Hindlimb muscle (tissue), 1 donor: ENCODE results near the gene SOX5. TPM values are rescaled to one million over a fixed set of nuclear protein-coding genes. Genes with fewer than 3 reads are reported as not detected.
"Not testable (repeated sequence)": the region's sequence is repeated elsewhere in the genome, so short reads cannot be mapped to it uniquely, and the experiment has no call there.

Experiments
- DNase-seq: peaks from one replicate; pipeline ENCODE4 v3.0.0-alpha.2; 2013
- polyA plus RNA-seq: library from polyadenylated mRNA; unstranded; fragments of 120-200 nt; gene quantifications from one replicate; pipeline ENCODE4 v1.2.1, GENCODE V29; 2013; ENCODE audit not compliant: insufficient read length

Gene SOX5
- polyA plus RNA-seq, 1 donor, result 1.6 TPM

DNA sequence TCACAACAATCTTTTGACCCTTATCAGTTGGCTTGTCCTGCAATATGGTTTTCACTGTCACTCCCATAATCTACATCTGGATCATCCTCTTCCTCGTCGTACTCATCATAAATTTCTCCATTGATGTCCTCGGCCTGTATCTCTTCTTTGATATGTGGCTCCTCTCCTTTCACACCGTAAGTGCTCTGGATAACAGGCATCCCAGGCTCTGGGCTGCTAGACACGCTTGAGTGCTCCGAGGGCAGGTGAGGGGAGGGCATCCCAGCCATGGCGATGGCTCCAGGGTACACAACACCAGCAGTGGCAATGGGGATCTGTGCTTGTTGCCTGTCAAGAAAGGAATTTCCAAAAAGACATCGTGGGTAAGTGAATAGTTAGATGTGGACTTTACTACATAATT lies 415.3 kb downstream of the SOX5 start:
- DNase-seq, result no peak

DNA sequence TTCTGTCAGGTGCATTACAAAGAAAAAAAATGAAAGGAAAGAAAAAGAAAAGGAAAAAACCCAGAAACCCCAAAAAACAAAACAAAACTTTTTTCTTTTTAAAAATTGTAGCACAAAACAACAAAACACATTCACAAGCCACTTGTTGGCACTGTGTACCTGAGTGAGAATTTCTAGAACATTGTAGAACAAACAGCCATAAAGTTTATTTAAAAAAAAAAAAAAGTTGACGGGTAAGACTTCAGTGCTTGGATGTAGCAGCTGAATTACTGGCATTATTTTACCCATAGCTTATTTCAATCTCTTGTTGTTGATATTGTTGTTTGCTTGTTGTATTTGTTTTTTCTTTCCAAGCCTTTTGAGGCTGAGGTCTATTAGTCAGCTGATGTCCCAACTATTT lies 415.8 kb downstream of the SOX5 start:
- no peak for DNase-seq

- DNase-seq, result no peak
Measured at GRCh38 chr12:23533265-23533664, 416.2 kb downstream of the SOX5 start.

DNA sequence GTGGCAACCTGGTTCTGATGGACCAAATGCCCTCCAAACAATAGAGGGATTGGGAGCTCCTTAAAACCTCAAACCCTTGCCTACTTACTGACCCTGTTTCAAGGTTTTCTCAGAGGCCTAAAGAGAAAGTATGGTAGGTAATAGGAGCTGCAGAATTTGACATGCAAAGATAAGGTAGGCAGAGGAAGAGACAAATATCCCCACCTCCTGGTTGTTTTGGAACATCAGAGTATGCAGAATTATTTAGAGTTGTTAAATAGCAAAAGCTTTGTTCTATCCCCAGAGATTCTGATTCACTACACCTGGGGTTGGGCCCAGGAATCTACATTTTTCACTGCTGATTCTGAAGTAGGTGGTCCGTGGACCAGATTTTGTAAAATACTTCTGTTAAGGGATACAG lies 421.2 kb downstream of the SOX5 start:
- no peak for DNase-seq

DNA sequence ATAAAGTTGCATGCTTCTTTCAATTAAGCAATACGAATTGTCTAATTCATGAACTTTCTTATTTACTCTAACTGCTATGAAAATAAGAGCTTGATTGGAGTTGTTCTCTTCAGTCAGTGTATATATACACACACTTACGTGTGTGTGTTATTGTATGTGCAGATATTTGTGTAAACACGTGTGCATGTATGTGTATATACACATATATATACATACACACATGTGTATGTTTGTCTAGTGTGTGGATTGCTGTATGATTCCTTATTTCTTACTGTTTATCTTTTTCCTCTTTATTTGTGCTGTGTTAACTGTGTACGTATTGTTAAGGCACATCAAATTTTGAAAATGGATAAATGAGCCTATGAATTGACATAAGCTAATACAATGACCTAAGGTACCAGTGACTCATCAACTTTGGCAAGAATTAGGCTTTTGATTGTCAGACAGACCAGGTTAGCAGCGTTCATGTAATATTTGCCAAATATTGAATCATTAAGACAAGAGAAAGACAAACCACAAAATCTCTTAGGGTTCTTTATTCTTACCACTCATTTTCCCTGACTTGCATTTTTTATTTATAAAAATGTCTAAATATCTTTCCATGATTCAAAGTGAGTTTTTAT lies 423.9 kb downstream of the SOX5 start:
- DNase-seq, result no peak

GRCh38 chr12:23523339-23523738 lies 426.1 kb downstream of the SOX5 start:
- no peak for DNase-seq

DNA sequence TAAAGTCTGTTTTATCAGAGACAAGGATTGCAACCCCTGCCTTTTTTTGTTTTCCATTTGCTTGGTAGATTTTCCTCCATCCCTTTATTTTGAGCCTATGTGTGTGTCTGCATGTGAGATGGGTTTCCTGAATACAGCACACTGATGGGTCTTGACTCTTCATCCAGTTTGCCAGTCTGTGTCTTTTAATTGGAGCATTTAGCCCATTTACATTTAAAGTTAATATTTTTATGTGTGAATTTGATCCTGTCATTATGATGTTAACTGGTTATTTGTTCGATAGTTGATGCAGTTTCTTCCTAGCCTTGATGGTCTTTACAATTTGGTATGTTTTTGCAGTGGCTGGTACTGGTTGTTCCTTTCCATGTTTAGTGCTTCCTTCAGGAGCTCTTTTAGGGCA lies 430.0 kb downstream of the SOX5 start:
- DNase-seq, result not testable (repeated sequence)

DNA sequence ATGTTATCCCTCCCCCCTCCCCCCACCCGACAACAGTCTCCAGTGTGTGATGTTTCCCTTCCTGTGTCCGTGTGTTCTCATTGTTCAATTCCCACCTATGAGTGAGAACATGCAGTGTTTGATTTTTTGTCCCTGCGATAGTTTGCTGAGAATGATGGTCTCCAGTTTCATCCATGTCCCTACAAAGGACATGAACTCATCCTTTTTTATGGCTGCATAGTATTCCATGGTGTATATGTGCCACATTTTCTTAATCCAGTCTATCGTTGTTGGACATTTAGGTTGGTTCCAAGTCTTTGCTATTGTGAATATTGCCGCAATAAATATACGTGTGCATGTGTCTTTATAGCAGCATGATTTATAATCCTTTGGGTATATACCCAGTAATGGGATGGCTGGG lies 433.7 kb downstream of the SOX5 start:
- DNase-seq, result not testable (repeated sequence)

DNA sequence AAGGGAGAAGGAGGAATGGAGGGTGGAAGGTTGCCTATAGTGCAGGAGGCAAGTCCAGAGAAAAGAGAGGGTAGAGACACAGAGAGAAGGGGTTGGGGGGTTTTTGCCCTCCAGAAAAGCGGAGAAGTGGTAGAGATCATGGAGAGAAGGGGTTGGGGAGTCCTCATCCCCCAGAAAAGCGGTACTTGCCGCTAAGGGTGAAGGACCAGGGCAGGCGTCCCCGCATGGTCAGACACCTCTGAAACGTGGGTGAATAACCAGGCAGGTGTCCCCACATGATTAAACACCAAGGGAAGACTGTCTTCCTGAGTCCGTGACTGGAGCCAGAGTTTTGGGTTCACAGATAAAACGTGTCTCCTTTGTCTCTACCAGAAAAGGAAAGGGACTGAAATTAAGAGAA lies 439.0 kb downstream of the SOX5 start:
- DNase-seq, result no peak

- not testable (repeated sequence) for DNase-seq
Measured at GRCh38 chr12:23509832-23510231, 439.6 kb downstream of the SOX5 start.

DNA sequence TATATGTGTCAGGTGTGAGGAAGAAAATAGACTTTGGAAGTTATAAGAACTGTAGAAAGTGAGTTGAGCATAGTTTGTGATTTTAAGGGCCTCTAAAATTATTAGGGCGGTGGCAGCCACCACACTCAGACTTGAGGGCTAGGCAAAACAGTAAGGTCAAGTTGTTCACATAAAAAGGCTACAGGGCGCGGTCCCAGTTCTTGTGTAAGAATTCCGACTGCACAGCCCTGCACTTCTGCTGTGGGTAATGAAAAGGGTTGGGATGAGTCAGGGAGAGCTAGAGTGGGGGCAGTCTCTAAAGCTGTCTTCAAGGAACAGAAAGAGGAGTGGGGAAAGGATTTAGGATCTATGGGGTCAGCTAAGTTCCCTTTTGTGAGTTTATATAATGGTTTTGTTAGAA lies 441.7 kb downstream of the SOX5 start:
- DNase-seq, result not testable (repeated sequence)

DNA sequence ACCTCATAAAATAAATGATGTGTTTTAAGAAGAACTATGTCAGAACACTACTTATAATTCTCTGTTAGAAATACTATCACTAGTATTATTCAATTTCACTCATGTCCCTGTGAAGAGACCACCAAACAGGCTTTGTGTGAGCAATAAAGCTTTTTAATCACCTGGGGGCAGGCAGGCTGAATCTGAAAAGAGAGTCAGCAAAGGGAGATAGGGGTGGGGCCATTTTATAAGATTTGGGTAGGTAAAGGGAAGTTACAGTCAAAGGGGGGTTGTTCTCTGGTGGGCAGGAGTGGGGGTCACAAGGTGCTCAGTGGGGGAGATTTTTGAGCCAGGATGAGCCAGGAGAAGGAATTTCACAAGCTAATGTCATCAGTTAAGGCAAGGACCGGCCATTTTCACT lies 443.7 kb downstream of the SOX5 start:
- not testable (repeated sequence) for DNase-seq

GRCh38 chr12:23504641-23505399 lies 444.6 kb downstream of the SOX5 start:
- no peak for DNase-seq

- DNase-seq, result no peak
Measured at GRCh38 chr12:23504043-23504442, 445.4 kb downstream of the SOX5 start.

DNA sequence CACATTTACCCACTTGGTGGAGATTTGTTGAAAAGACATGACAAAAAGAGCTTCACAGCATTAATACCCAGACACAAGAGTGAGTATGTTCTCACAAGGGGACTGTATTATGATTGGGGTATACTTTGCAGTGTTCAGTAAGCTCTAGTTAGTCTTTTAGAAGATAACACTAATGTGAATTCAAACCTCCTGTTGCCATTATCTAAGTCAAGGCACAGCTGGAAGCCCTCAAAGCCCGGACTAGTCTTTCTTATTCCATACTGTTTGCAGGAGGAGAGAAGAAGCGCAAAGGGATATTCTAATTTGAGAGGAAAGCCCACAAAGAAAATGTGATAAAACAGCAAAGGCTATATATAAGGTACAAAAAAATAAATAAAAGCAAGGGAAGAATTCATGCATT lies 445.9 kb downstream of the SOX5 start:
- no peak for DNase-seq

GRCh38 chr12:23502259-23502658 lies 447.2 kb downstream of the SOX5 start:
- no peak for DNase-seq

DNA sequence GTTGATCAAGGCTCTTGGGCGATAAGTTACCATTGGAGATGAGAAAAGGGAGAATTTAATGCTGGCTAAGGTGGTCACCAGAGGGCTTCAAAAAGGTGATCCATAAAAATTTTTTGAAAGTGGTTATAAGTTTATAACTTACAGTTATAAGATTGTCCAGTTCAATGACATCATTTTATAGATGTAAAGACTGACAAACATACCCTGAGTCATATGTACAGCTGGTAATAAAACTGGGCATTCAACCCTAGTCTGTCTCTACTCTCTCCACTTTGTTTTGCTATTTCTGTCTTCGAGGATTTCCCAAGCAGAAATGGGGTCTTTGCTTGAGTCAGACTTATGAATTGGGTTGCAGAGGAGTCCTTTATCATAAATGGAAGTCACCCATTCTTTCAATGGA lies 454.0 kb downstream of the SOX5 start:
- DNase-seq, result no peak

DNA sequence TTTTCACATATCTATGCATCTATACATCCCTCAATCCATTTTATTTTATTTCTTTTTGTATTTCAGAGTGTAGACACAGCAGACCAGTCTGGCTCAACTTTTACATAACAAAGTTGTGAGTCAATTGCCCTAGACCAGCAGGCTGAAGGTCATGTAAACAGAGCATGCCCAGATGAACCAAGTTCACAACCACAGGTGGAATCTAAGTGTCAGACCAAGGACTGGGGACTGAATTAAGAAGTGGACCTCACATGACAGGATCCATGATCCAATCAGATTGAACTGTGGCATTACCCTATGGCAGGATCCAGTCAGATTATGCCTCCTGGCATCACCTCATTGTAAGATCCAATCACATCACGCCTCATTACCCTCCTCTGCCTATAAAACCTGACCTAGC lies 455.8 kb downstream of the SOX5 start:
- DNase-seq, result no peak

- not testable (repeated sequence) for DNase-seq
Measured at GRCh38 chr12:23491029-23491428, 458.4 kb downstream of the SOX5 start.

GRCh38 chr12:23488130-23488529 lies 461.3 kb downstream of the SOX5 start:
- no peak for DNase-seq

- no peak for DNase-seq
Measured at GRCh38 chr12:23484238-23484637, 465.2 kb downstream of the SOX5 start.

DNA sequence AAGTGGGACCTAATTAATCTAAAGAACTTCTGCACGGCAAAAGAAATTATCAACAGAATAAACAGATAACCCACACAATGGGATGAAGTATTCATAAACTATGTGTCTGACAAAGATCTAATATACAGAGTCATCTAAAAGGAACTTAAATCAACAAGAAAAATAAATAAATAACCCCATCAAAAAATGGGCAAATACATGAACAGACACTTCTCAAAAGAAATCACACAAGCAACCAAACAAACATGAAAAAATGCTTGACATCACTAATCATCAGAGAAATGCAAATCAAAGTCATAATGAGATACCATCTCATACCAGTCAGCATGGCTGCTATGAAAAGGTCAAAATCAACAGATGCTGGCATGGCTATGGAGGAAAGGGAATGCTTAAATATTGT lies 466.9 kb downstream of the SOX5 start:
- DNase-seq, result no peak
